ENCODE results near the gene RGS14. TPM values are rescaled to one million over a fixed set of nuclear protein-coding genes. Genes with fewer than 3 reads are reported as not detected.

The RGS14 gene
- total RNA-seq, 2 experiments from 2014 or later: 33.0 to 46.3 TPM

GRCh38 chr5:177311723-177312648, 45.7 kb upstream of the RGS14 start, which contains the start of gene MXD3:
Gene MXD3, minus strand, starts transcription at chr5:177311898. Its CDS starts 68 bp downstream, at chr5:177311830.
- ChIA-PET CTCF (ENCODE audit: unreplicated experiment) (interaction anchor here (1.6 to 1.9 kb wide), 2 partner anchors 10 to 198 kb away, joined by 5 to 6 read pairs; no protein-coding TSS in a partner anchor), POLR2A (interaction anchor here (0.6 to 1.6 kb wide), 11 partner anchors 11 to 326 kb away, joined by 3 to 5 read pairs (median 3); no protein-coding TSS in a partner anchor)
- H3K4me3 ChIP-seq (ENCODE audit: low read depth, low read length, poor library complexity, severe bottlenecking): peak within 1 kb of the TSS; percentile 94
- no TSS peak for BruUV-seq (replicated peaks)
- peaks cover 15% of the 10 kb centered on the region; the same call in 1 of the 2 replicates for H4K20me1 ChIP-seq (ENCODE audit: insufficient read depth, low read length)
- H3K36me3 ChIP-seq (ENCODE audit: insufficient read depth, low read length): peaks cover 33% of the 10 kb centered on the region; the same call in 1 of the 2 replicates
- TF ChIP-seq CTCF (conservative IDR thresholded peaks at IDR 0.05; ENCODE audit: low read length): no peak
- peaks cover 51% of the 10 kb centered on the region for H3K4me1 ChIP-seq (ENCODE audit: insufficient read depth, low read length, poor library complexity, severe bottlenecking)
- H3K4me2 ChIP-seq (ENCODE audit: low read length): peak within 1 kb of the TSS; percentile 92
- DNase-seq (ENCODE audit: low spot score): peak; percentile 99
- H3K79me2 ChIP-seq (ENCODE audit: insufficient read depth, low read depth, low read length): peaks cover 12% of the 10 kb centered on the region; the same call in 1 of the 2 replicates
- intact Hi-C loops (cut with micrococcal nuclease; ENCODE audit: unreplicated experiment): loop anchor here (1.0 to 5.0 kb wide), 6 partner anchors 39 to 240 kb away; partner anchors contain the start of genes DOK3, GRK6 and LMAN2
- no peaks in the 10 kb centered on the region for H3K9me3 ChIP-seq (ENCODE audit: low read length)
- H3K9me2 ChIP-seq (ENCODE audit: insufficient read depth, low read length): no peaks in the 10 kb centered on the region
- H3K27ac ChIP-seq (ENCODE audit: low read depth, low read length, poor library complexity, severe bottlenecking): peak within 1 kb of the TSS; percentile 92
- H2AFZ ChIP-seq (ENCODE audit: low read length): peak within 1 kb of the TSS; percentile 28; the same call in 1 of the 2 replicates

- intact Hi-C loops (cut with micrococcal nuclease; ENCODE audit: unreplicated experiment): loop anchor here (1.0 to 5.0 kb wide), 5 partner anchors 38 to 240 kb away; partner anchors contain the start of genes DOK3, GRK6 and LMAN2
- TSS peak; percentile 81 for BruUV-seq (replicated peaks)
- Histone ChIP-seq H3K9me3 (ENCODE audit: low read length) (no peaks in the 10 kb centered on the region), H3K79me2 (ENCODE audit: insufficient read depth, low read depth, low read length) (peaks cover 12% of the 10 kb centered on the region; the same call in 1 of the 2 replicates), H4K20me1 (ENCODE audit: insufficient read depth, low read length) (peaks cover 15% of the 10 kb centered on the region; the same call in 1 of the 2 replicates), H2AFZ (ENCODE audit: low read length) (peak overlapping the region; percentile 28; the same call in 1 of the 2 replicates), H3K4me3 (ENCODE audit: low read depth, low read length, poor library complexity, severe bottlenecking) (peak overlapping the region; percentile 94), H3K9me2 (ENCODE audit: insufficient read depth, low read length) (no peaks in the 10 kb centered on the region), H3K4me1 (ENCODE audit: insufficient read depth, low read length, poor library complexity, severe bottlenecking) (peaks cover 44% of the 10 kb centered on the region), H3K27ac (ENCODE audit: low read depth, low read length, poor library complexity, severe bottlenecking) (peak overlapping the region; percentile 92), H3K36me3 (ENCODE audit: insufficient read depth, low read length) (peaks cover 26% of the 10 kb centered on the region; the same call in 1 of the 2 replicates), H3K4me2 (ENCODE audit: low read length) (peak overlapping the region; percentile 92)
- peak; percentile 92 for DNase-seq (ENCODE audit: low spot score)
- POLR2A ChIA-PET: interaction anchor here (0.6 to 1.6 kb wide), 11 partner anchors 11 to 327 kb away, joined by 3 to 5 read pairs (median 3); no protein-coding TSS in a partner anchor
- CTCF ChIA-PET (ENCODE audit: unreplicated experiment): interaction anchor here (1.6 kb wide), 1 partner anchor 199 kb away, joined by 5 read pairs; no protein-coding TSS in a partner anchor
- TF ChIP-seq CTCF (conservative IDR thresholded peaks at IDR 0.05; ENCODE audit: low read length) (peak; percentile 71), EZH2phosphoT487 (IDR thresholded peaks at IDR 0.05; ENCODE audit: borderline replicate concordance, low read depth, low read length) (no peak)
Measured at GRCh38 chr5:177312649-177313181, 45.0 kb upstream of the RGS14 start.
